IPS-18a (cell line): ENCODE results near the gene FRMPD2.

Experiments used
- H3K27ac ChIP-seq: one replicate; pipeline ENCODE4 v1.5.1; 2013; ENCODE audit warnings: low read length
- H3K27me3 ChIP-seq: one replicate; pipeline ENCODE4 v1.6.1; 2013; ENCODE audit warnings: mild to moderate bottlenecking, low read length; ENCODE audit not compliant: control insufficient read depth, insufficient read depth
- H3K36me3 ChIP-seq: one replicate; pipeline ENCODE4 v1.6.1; 2013; ENCODE audit warnings: low read depth, low read length; ENCODE audit not compliant: control insufficient read depth
- H3K4me1 ChIP-seq: one replicate; pipeline ENCODE4 v1.6.1; 2013; ENCODE audit warnings: low read depth, low read length; ENCODE audit not compliant: control insufficient read depth
- H3K4me3 ChIP-seq: one replicate; pipeline ENCODE4 v1.5.1; 2013; ENCODE audit warnings: low read length
- H3K9ac ChIP-seq: one replicate; pipeline ENCODE4 v1.6.1; 2013; ENCODE audit warnings: mild to moderate bottlenecking, low read length, moderate library complexity
- H3K9me3 ChIP-seq: one replicate; pipeline ENCODE4 v1.6.1; 2013; ENCODE audit warnings: low read depth, low read length; ENCODE audit not compliant: control insufficient read depth

Gene FRMPD2

GRCh38 chr10:48300556-48300955 is 26.1 kb upstream of the FRMPD2 start:
- Histone ChIP-seq H3K9ac (no peak overlapping the region), H3K4me3 (no peak overlapping the region), H3K27me3 (peaks cover 9% of the 10 kb centered on the region), H3K4me1 (no peaks in the 10 kb centered on the region), H3K9me3 (no peaks in the 10 kb centered on the region), H3K36me3 (no peaks in the 10 kb centered on the region), H3K27ac (no peak overlapping the region)

GRCh38 chr10:48299692-48300091 is 25.2 kb upstream of the FRMPD2 start:
- Histone ChIP-seq H3K27me3 (peaks cover under 1% of the 10 kb centered on the region), H3K36me3 (no peaks in the 10 kb centered on the region), H3K4me3 (no peak overlapping the region), H3K9me3 (no peaks in the 10 kb centered on the region), H3K27ac (no peak overlapping the region), H3K4me1 (no peaks in the 10 kb centered on the region), H3K9ac (no peak overlapping the region)

- Histone ChIP-seq H3K4me1 (no peaks in the 10 kb centered on the region), H3K4me3 (no peak overlapping the region), H3K9me3 (no peaks in the 10 kb centered on the region), H3K36me3 (no peaks in the 10 kb centered on the region), H3K27me3 (no peaks in the 10 kb centered on the region), H3K27ac (no peak overlapping the region), H3K9ac (no peak overlapping the region)
Observed at GRCh38 chr10:48299066-48299465, 24.6 kb upstream of the FRMPD2 start.

- no peak overlapping the region for H3K27ac ChIP-seq
Observed at GRCh38 chr10:48296576-48297098, 22.1 kb upstream of the FRMPD2 start.

GRCh38 chr10:48294431-48294830 is 19.9 kb upstream of the FRMPD2 start:
- no peak overlapping the region for H3K27ac ChIP-seq
- peaks cover 5% of the 10 kb centered on the region for H3K4me1 ChIP-seq
- no peak overlapping the region for H3K9ac ChIP-seq
- no peak overlapping the region for H3K4me3 ChIP-seq
- H3K27me3 ChIP-seq: no peaks in the 10 kb centered on the region
- no peaks in the 10 kb centered on the region for H3K9me3 ChIP-seq
- H3K36me3 ChIP-seq: no peaks in the 10 kb centered on the region

More at GRCh38 chr10:48296576-48297098, 22.1 kb upstream of the FRMPD2 start:
- Histone ChIP-seq H3K36me3 (no peaks in the 10 kb centered on the region), H3K27me3 (no peaks in the 10 kb centered on the region), H3K4me1 (no peaks in the 10 kb centered on the region), H3K9ac (no peak overlapping the region), H3K4me3 (no peak overlapping the region), H3K9me3 (no peaks in the 10 kb centered on the region)

GRCh38 chr10:48292616-48293015 is 18.1 kb upstream of the FRMPD2 start:
- Histone ChIP-seq H3K9ac (no peak overlapping the region), H3K36me3 (no peaks in the 10 kb centered on the region), H3K4me1 (peaks cover 6% of the 10 kb centered on the region), H3K27ac (no peak overlapping the region), H3K4me3 (no peak overlapping the region), H3K9me3 (no peaks in the 10 kb centered on the region), H3K27me3 (no peaks in the 10 kb centered on the region)

GRCh38 chr10:48291190-48291589 is 16.7 kb upstream of the FRMPD2 start:
- no peak overlapping the region for H3K9ac ChIP-seq
- no peaks in the 10 kb centered on the region for H3K9me3 ChIP-seq
- no peak overlapping the region for H3K4me3 ChIP-seq
- H3K36me3 ChIP-seq: no peaks in the 10 kb centered on the region
- peaks cover 6% of the 10 kb centered on the region for H3K4me1 ChIP-seq
- H3K27ac ChIP-seq: no peak overlapping the region
- H3K27me3 ChIP-seq: no peaks in the 10 kb centered on the region

- no peak overlapping the region for H3K4me3 ChIP-seq
- no peaks in the 10 kb centered on the region for H3K27me3 ChIP-seq
- H3K36me3 ChIP-seq: no peaks in the 10 kb centered on the region
- no peak overlapping the region for H3K27ac ChIP-seq
- H3K9me3 ChIP-seq: no peaks in the 10 kb centered on the region
- H3K4me1 ChIP-seq: peaks cover 6% of the 10 kb centered on the region
- no peak overlapping the region for H3K9ac ChIP-seq
Observed at GRCh38 chr10:48290286-48290685, 15.8 kb upstream of the FRMPD2 start.

GRCh38 chr10:48289501-48290238 is 15.2 kb upstream of the FRMPD2 start:
- H3K27ac ChIP-seq: no peak overlapping the region
- H3K4me1 ChIP-seq: peaks cover 6% of the 10 kb centered on the region
- no peaks in the 10 kb centered on the region for H3K9me3 ChIP-seq
- no peak overlapping the region for H3K9ac ChIP-seq
- H3K4me3 ChIP-seq: no peak overlapping the region
- H3K27me3 ChIP-seq: no peaks in the 10 kb centered on the region
- no peaks in the 10 kb centered on the region for H3K36me3 ChIP-seq

GRCh38 chr10:48288661-48289060 is 14.2 kb upstream of the FRMPD2 start:
- no peak overlapping the region for H3K27ac ChIP-seq
- H3K36me3 ChIP-seq: no peaks in the 10 kb centered on the region
- H3K9ac ChIP-seq: no peak overlapping the region

GRCh38 chr10:48287417-48288391 is 13.2 kb upstream of the FRMPD2 start:
- Histone ChIP-seq H3K27ac (no peak overlapping the region), H3K9ac (no peak overlapping the region), H3K36me3 (no peaks in the 10 kb centered on the region), H3K4me1 (peaks cover 6% of the 10 kb centered on the region), H3K9me3 (no peaks in the 10 kb centered on the region), H3K4me3 (no peak overlapping the region), H3K27me3 (no peaks in the 10 kb centered on the region)

More at GRCh38 chr10:48288661-48289060, 14.2 kb upstream of the FRMPD2 start:
- H3K4me3 ChIP-seq: no peak overlapping the region
- no peaks in the 10 kb centered on the region for H3K9me3 ChIP-seq
- peaks cover 6% of the 10 kb centered on the region for H3K4me1 ChIP-seq
- H3K27me3 ChIP-seq: no peaks in the 10 kb centered on the region
